Ramos (cell line): ENCODE measurements around the gene FAM228B.
"Not testable (repeated sequence)": the region's sequence is repeated elsewhere in the genome, so short reads cannot be mapped to it uniquely, and the experiment has no call there.

Experiments used
- in situ Hi-C: fragments of 300-500 bp; cut with MboI; formaldehyde crosslinking; loops from one replicate; pipeline ENCODE4 v1.14.3; 2022; ENCODE audit warnings: low sequenced_read_pairs; ENCODE audit not compliant: unreplicated experiment

Gene FAM228B

GRCh38 chr2:24191848-24192247 is 68.6 kb downstream of the FAM228B start:
- in situ Hi-C loops = no loop called here

GRCh38 chr2:24197213-24197612 is 73.9 kb downstream of the FAM228B start:
- in situ Hi-C loops = not testable (repeated sequence)

GRCh38 chr2:24199968-24200590 is 76.8 kb downstream of the FAM228B start:
- in situ Hi-C loops = no loop called here

- in situ Hi-C loops = no loop called here
These were observed 77.5 kb downstream of the FAM228B start for GRCh38 chr2:24200799-24201198.

GRCh38 chr2:24203029-24203786 is 79.9 kb downstream of the FAM228B start:
- in situ Hi-C loops = no loop called here

GRCh38 chr2:24203787-24204150 is 80.5 kb downstream of the FAM228B start:
- in situ Hi-C loops = no loop called here

- in situ Hi-C loops = no loop called here
These were observed 81.2 kb downstream of the FAM228B start for GRCh38 chr2:24204505-24204904.

GRCh38 chr2:24205131-24205530 is 81.9 kb downstream of the FAM228B start:
- in situ Hi-C loops = no loop called here

GRCh38 chr2:24206242-24206641 is 83.0 kb downstream of the FAM228B start:
- in situ Hi-C loops = no loop called here

GRCh38 chr2:24206714-24207113 is 83.4 kb downstream of the FAM228B start:
- in situ Hi-C loops = no loop called here

GRCh38 chr2:24207359-24207758 is 84.1 kb downstream of the FAM228B start:
- in situ Hi-C loops = no loop called here

GRCh38 chr2:24208490-24208889 is 85.2 kb downstream of the FAM228B start:
- in situ Hi-C loops = no loop called here

- in situ Hi-C loops = no loop called here
These were observed 86.3 kb downstream of the FAM228B start for GRCh38 chr2:24209389-24210105.

- in situ Hi-C loops = no loop called here
These were observed 86.8 kb downstream of the FAM228B start for GRCh38 chr2:24210106-24210455.

- in situ Hi-C loops = no loop called here
These were observed 87.5 kb downstream of the FAM228B start for GRCh38 chr2:24210723-24211122.

- in situ Hi-C loops = no loop called here
These were observed 88.1 kb downstream of the FAM228B start for GRCh38 chr2:24211408-24211807.

- in situ Hi-C loops = no loop called here
These were observed 91.6 kb downstream of the FAM228B start for GRCh38 chr2:24214880-24215279.
